Activated CD4-positive, alpha-beta T cell treated with anti-CD3 and anti-CD28 coated beads for 36 hours (primary cell): ENCODE results near the gene MPO. TPM values are rescaled to one million over a fixed set of nuclear protein-coding genes. Genes with fewer than 3 reads are reported as not detected.

Experiments used
- ATAC-seq: fragments of 200-7000 bp; cut with Tn5 transposase; one replicate; pipeline ENCODE4 v1.10.0; 2021; ENCODE audit warnings: mild to moderate bottlenecking, moderate library complexity
- CTCF ChIA-PET: fragments of 350-600 bp; sonication (Branson Sonifier 250); formaldehyde crosslinking; loops from one replicate; lab custom pipeline; 2021; ENCODE audit warnings: antibody characterized with exemption; lab: Charles Lee
- POLR2A ChIA-PET: fragments of 350-600 bp; sonication (Branson Sonifier 250); formaldehyde crosslinking; loops from one replicate; lab custom pipeline; 2021; ENCODE audit warnings: antibody characterized with exemption, inconsistent platforms; lab: Charles Lee
- DNase-seq: peaks from one replicate; pipeline ENCODE4 v3.0.0-alpha.2; 2020
- H3K27ac Mint-ChIP-seq: one replicate; pipeline ENCODE4 v1.8.0; 2021; ENCODE audit warnings: mixed read lengths
- H3K27me3 Mint-ChIP-seq: one replicate; pipeline ENCODE4 v1.8.0; 2021; ENCODE audit warnings: mixed read lengths
- H3K36me3 Mint-ChIP-seq: one replicate; pipeline ENCODE4 v1.8.0; 2021; ENCODE audit warnings: low read depth, mixed read lengths
- H3K4me1 Mint-ChIP-seq: one replicate; pipeline ENCODE4 v1.8.0; 2021; ENCODE audit warnings: mixed read lengths
- H3K4me3 Mint-ChIP-seq: one replicate; pipeline ENCODE4 v1.8.0; 2021; ENCODE audit warnings: mild to moderate bottlenecking, moderate library complexity, mixed read lengths
- H3K9me3 Mint-ChIP-seq: one replicate; pipeline ENCODE4 v1.8.0; 2021; ENCODE audit warnings: low read depth, mixed read lengths
- intact Hi-C, 2 experiments: fragments of 100-400 bp; cut with DNase I in 1 of 2; cut with micrococcal nuclease in 1 of 2; formaldehyde crosslinking; loops; one replicate each; pipeline versions ENCODE4 v1.14.2 to v1.15.1; 2022 to 2024; cut with DNase I, micrococcal nuclease
- total RNA-seq, 2 experiments: library from RNA; stranded (reverse); gene quantifications; one replicate each; pipeline ENCODE4 v1.2.3, GENCODE V29; 2021

MPO gene
- total RNA-seq, 2 experiments from 2014 or later = 0.07 TPM; not detected in 1

DNA sequence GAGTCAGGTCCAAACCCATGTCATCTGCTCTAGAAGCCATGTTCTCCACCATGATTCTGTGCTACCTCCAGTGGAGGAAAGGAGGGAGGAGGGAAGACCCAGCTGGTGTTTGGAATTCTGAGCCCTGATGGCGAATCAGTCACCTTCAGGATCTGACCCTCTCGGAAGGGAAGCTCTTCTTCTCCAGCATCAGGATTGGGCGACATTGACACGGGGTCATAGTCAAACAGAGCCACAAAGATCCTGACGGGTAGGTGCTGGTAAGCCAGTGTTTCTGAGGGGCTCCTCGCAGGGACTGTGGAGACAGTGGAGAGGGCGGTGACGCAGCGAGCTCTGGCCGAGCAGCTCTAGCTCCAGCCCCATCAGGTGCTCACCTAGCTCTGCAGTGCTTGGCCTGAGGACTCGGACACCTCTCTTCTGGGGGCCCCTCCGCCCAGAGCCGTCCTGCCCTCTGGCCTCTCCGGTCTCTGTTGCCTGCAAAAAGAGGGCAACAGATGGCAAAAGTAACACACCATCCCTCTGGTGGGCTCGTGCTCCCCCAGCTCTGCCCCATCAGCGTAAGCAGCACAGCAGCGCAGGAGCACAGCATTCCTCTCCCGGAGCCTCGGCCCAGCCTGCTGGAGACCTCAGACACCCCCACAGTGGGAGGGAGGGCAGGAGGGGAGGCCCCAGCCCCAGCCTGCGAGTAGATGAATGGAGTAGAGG lies 26.9 kb upstream of the MPO start:
- no peak overlapping the region for H3K4me3 Mint-ChIP-seq
- intact Hi-C loops = no loop called here
- H3K4me1 Mint-ChIP-seq = peaks cover 3% of the 10 kb centered on the region
- DNase-seq (no peak), ATAC-seq (no peak)
- CTCF ChIA-PET = interaction anchor here (0.6 to 5.0 kb wide), 4 partner anchors 10 to 1253 kb away, joined by 3 to 38 read pairs (median 3); partner anchors contain the start of gene SUPT4H1
- H3K27me3 Mint-ChIP-seq = no peaks in the 10 kb centered on the region
- POLR2A ChIA-PET = interaction anchor here (1.0 kb wide), 1 partner anchor 10 kb away, joined by 4 read pairs; no protein-coding TSS in a partner anchor
- no peaks in the 10 kb centered on the region for H3K9me3 Mint-ChIP-seq
- no peak overlapping the region for H3K27ac Mint-ChIP-seq
- peaks cover 2% of the 10 kb centered on the region for H3K36me3 Mint-ChIP-seq

DNA sequence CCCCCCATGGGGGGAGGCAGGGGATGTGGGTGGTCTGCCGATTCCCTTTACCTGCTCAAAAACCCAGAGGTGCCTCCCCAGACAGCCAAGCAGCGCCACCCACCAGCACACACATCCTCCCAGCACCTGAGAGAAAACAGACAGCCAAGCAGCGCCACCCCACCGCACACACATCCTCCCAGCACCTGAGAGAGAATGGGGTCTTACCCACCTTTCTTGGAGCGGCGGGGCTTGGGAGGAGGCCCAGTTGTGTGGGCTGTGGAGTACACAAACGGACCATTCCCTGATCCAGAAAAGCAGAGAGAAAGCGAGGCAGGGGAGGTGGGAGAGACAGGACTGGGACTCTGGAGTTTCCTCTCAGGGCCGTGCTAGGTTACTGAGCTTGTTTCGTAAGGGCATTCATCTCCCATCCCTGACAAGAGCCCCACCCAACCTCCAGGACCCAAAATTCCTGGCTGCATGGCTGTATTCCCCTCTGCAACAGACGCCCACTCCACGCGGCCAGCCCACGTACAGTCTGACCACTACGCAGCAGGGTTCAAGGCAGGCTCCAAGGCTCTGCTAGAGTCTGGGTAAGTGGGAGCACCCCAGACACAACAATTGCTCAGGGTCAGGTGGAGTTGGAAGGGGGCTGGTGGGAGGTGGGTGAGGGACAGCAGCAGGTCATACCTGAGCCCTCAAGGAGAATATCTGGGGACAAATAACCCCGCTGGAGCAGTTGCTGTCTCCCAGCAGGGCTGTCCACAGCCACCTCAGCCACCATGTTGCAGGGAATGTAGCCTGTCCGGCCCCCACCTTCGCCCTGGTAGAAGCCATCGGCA lies 25.6 kb upstream of the MPO start:
- POLR2A ChIA-PET = no interaction called here

DNA sequence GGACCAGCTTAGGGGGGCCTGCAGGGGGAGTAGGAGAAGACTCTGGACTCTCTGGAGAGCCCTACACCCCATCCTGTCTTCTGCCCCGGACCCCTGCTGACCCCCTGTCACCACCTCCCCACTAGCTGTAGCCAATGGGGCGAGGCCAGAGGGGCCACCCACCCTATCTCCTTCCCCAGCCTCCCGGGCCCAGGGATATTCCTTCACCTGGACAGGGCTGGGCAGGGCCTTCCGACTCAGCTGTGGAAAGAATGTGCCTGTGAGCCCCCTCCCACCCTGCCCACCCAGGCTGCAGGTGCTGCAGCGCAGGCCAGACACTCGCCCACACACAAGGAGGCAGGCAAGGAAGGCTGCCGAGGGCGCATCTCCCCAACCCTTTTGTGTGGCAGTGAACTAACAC lies 24.9 kb upstream of the MPO start:
- no peaks in the 10 kb centered on the region for H3K27me3 Mint-ChIP-seq

More for the DNA sequence above, 25.6 kb upstream of the MPO start:
- no peaks in the 10 kb centered on the region for H3K27me3 Mint-ChIP-seq
- ATAC-seq (no peak), DNase-seq (no peak)
- no peak overlapping the region for H3K27ac Mint-ChIP-seq
- H3K4me1 Mint-ChIP-seq = peaks cover 3% of the 10 kb centered on the region
- peaks cover 2% of the 10 kb centered on the region for H3K36me3 Mint-ChIP-seq
- CTCF ChIA-PET = interaction anchor here (0.5 to 5.0 kb wide), 6 partner anchors 11 to 149 kb away, joined by 3 to 38 read pairs (median 4); partner anchors contain the start of gene TSPOAP1
- no peak overlapping the region for H3K4me3 Mint-ChIP-seq
- H3K9me3 Mint-ChIP-seq = no peaks in the 10 kb centered on the region
- intact Hi-C loops = no loop called here

DNA sequence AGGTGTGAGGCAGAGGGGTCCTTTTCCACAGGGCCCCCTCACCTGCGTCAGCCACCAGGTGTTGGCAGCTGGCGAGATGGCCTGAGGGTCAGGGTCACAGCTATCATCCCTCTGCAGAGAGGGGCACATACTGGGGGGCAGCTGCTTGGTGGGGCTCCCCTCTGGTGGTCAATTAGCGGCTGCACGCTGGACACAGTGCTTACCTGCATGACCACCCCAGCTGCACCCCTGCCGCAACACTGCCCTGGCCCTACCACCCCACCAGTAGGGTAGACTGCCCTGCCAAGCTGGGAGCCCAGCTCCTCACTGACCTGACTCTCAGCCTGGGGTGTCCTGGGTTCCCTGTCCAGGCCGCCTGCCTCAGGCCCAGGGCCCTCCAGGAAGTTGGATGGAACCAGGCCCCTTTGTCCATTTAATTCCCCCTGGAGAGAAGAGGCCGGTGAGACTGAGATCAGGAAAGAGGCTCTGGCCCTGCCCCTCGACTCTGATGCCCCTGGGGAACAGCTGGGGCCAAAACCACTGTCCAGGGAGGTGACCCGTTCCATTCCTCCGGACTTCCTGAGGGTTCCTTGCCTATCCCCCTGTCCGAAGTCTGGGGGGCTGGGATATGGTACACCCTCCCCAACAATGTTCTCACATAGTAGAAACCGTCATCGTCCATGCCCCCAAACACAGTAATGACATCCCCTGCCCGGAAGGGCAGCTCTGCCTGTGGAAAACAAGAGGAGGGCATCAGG lies 24.2 kb upstream of the MPO start:
- no peak overlapping the region for H3K4me3 Mint-ChIP-seq
- peaks cover 3% of the 10 kb centered on the region for H3K4me1 Mint-ChIP-seq
- CTCF ChIA-PET = interaction anchor here (0.7 to 5.0 kb wide), 19 partner anchors 9 to 214 kb away, joined by 3 to 38 read pairs (median 6); partner anchors contain the start of genes RNF43, SUPT4H1 and TSPOAP1
- no peak overlapping the region for H3K27ac Mint-ChIP-seq
- DNase-seq = no peak
- intact Hi-C loops = loop anchor here (1.0 kb wide), 3 partner anchors 39 to 142 kb away; partner anchors contain the start of gene RNF43 (in 1 of the 2)
- no peak for ATAC-seq
- no peaks in the 10 kb centered on the region for H3K27me3 Mint-ChIP-seq
- no peaks in the 10 kb centered on the region for H3K9me3 Mint-ChIP-seq
- peaks cover 2% of the 10 kb centered on the region for H3K36me3 Mint-ChIP-seq
- POLR2A ChIA-PET = no interaction called here

More for the DNA sequence above, 24.9 kb upstream of the MPO start:
- no peaks in the 10 kb centered on the region for H3K9me3 Mint-ChIP-seq
- POLR2A ChIA-PET = no interaction called here
- H3K4me3 Mint-ChIP-seq = no peak overlapping the region
- H3K27ac Mint-ChIP-seq = no peak overlapping the region
- intact Hi-C loops = no loop called here
- DNase-seq (no peak), ATAC-seq (no peak)
- H3K36me3 Mint-ChIP-seq = peaks cover 2% of the 10 kb centered on the region
- peaks cover 3% of the 10 kb centered on the region for H3K4me1 Mint-ChIP-seq
- CTCF ChIA-PET = interaction anchor here (0.6 to 5.0 kb wide), 9 partner anchors 12 to 149 kb away, joined by 3 to 38 read pairs (median 4); partner anchors contain the start of gene TSPOAP1

DNA sequence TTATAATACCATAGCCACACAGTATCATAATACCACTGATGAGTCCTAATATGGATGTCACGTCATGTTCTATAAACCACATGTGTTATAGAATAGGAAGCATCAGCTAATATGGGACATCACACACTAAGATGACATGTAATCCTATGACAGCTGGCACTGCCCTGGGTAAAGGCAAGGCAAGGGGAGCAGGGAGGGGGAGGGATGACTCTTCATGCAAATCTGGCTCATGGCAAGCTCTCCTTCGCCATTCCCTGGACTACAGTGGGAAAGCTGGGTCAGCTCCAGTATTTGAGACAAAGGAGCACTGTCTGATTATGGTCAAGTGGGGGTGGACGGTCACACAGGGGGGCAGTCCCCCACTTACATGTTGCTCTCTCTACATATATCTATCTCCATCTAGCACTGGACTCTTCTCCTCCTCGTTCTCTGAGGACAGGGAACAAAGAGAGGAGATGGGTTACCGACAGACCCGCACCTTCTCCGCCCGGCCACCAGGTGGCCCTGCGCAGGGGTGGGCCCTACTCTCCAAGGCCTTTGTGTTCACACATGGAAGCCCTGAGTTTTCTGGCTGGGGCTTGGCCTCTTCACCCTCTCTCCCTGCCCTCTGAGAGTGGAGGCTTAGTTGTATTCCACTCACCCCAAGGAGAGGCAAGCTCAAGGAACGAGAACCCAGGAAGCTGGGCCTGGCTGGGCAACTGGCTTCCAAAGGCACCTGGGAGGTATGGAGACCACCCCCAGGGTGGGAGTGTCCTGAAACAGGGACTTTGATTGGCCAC lies 23.4 kb upstream of the MPO start:
- ATAC-seq (peak; percentile 97), DNase-seq (peak; percentile 80)
- Mint-ChIP-seq H3K27me3 (no peaks in the 10 kb centered on the region), H3K9me3 (no peaks in the 10 kb centered on the region), H3K4me3 (no peak overlapping the region), H3K4me1 (peaks cover 3% of the 10 kb centered on the region), H3K36me3 (peaks cover 1% of the 10 kb centered on the region), H3K27ac (no peak overlapping the region)
- intact Hi-C loops = loop anchor here (1.0 kb wide), 3 partner anchors 40 to 143 kb away; partner anchors contain the start of gene RNF43 (in 1 of the 2)
- ChIA-PET CTCF (interaction anchor here (0.6 to 5.0 kb wide), 32 partner anchors 9 to 963 kb away, joined by 3 to 38 read pairs (median 4); partner anchors contain the start of genes RNF43, SUPT4H1 and TSPOAP1), POLR2A (no interaction called here)

DNA sequence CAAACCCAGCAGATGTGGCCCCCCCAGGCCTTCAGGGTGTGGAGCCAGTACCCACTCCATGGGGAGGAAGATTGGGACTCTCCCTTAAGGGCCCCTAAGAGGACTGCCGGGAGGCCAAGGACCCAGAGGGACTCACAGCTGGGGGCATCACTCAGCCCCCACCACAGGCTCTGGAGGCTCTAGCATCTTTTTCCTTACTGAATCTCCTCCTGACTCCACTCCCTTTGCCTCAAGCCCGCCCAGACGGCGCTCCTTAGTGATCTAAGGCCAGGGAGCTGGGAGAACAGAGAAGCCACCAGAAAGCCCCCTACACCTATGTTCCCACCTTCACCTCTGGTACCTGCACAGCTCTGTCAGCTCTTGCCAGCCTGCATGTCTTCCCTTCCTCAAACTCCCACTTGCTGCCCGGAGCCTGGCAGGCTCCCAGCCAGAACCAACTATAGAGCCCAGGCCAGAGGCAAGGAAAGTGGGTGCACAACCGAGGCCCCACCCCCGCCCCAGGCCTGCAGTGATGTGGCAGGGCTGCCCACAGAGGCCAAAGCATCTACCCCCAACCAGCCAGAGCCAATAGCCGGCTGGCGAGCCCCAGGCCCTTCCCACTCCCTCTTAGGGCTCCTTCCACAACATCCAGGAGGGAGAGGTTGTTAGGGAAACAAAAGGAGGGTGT lies 22.3 kb upstream of the MPO start:
- no peaks in the 10 kb centered on the region for H3K27me3 Mint-ChIP-seq
- intact Hi-C loops = no loop called here
- DNase-seq = no peak
- H3K4me1 Mint-ChIP-seq = peaks cover 3% of the 10 kb centered on the region
- H3K4me3 Mint-ChIP-seq = no peak overlapping the region
- POLR2A ChIA-PET = no interaction called here
- H3K36me3 Mint-ChIP-seq = no peaks in the 10 kb centered on the region
- CTCF ChIA-PET = interaction anchor here (0.6 to 2.8 kb wide), 13 partner anchors 9 to 276 kb away, joined by 3 to 18 read pairs (median 4); partner anchors contain the start of gene RNF43
- no peak for ATAC-seq
- no peak overlapping the region for H3K27ac Mint-ChIP-seq
- no peaks in the 10 kb centered on the region for H3K9me3 Mint-ChIP-seq

DNA sequence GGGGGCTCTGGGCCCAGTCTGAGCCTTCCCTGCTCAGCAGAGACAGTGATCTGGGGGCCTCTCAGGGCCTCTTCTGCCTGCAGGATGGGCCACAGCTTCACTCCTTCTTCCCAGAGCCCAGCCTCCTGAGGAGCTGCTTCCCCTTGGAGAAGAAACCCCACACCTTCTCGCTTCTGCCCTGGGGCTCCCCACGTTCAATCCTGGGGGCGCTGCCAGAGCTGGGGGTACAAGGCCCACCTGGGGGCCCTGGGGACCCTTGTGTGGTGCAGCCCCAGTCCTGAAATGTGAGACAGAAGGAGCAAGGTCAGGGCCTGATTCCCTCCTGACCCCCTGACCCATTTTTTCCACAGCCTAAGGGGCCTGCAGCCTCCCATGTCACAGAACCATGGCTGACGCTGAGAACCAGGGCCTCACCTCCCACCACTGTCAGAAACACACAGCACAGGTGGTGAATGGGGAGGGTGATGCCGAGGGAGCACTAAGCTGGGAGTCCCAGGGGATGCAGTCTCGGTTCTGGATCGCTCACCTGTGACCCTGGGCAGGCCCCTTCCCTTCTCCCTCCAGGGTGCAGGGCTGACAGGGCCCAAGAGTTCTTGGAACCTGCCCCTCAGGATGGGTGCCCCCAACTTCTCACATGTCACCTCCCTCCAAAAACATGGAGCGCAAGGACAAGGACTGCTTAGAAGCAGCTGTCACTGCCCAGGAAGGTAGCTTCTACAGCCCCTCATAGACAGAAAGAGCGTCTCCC lies 21.6 kb upstream of the MPO start:
- peaks cover 3% of the 10 kb centered on the region for H3K4me1 Mint-ChIP-seq
- H3K27ac Mint-ChIP-seq = no peak overlapping the region
- DNase-seq (no peak), ATAC-seq (no peak)
- no peaks in the 10 kb centered on the region for H3K9me3 Mint-ChIP-seq
- ChIA-PET POLR2A (no interaction called here), CTCF (interaction anchor here (0.7 to 2.8 kb wide), 4 partner anchors 15 to 799 kb away, joined by 4 to 18 read pairs (median 10); no protein-coding TSS in a partner anchor)
- no peaks in the 10 kb centered on the region for H3K27me3 Mint-ChIP-seq
- no peak overlapping the region for H3K4me3 Mint-ChIP-seq
- no peaks in the 10 kb centered on the region for H3K36me3 Mint-ChIP-seq
- intact Hi-C loops = no loop called here

DNA sequence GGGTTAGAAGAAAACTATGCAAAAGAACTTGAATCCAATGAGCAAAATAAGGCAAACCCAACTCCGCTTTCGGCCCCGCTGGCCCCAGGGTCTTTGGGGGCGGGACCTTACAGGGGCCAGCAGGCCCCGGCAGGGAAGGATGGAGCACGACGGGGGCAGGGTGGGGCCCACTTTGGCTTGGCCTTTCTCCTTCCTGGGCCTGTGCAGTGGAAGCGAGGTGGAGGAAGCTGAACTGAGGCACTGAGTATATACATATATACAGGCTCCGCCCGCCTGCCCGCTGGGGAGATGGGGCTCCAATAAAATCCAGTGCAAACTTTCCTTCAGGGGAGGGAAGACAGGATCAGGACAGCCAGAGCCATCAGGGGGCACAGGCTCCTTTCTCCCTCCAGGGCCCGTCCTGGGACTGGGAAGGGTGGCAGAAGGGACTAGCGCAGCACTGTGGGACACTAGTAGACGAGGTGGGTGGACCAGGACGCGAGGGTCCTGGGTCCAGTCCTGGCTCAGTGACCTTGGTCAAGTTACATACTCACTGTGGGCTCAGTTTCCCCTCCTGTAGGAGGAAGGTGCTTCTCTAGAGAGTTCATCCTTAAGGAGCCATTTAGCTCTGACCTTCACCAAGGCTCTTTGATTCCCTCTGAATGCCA lies 20.9 kb upstream of the MPO start:
- Mint-ChIP-seq H3K4me1 (peaks cover 3% of the 10 kb centered on the region), H3K27ac (no peak overlapping the region), H3K9me3 (no peaks in the 10 kb centered on the region), H3K27me3 (no peaks in the 10 kb centered on the region), H3K36me3 (no peaks in the 10 kb centered on the region), H3K4me3 (no peak overlapping the region)
- intact Hi-C loops = no loop called here
- ChIA-PET CTCF (interaction anchor here (0.7 to 2.3 kb wide), 3 partner anchors 16 to 799 kb away, joined by 3 to 13 read pairs (median 4); no protein-coding TSS in a partner anchor), POLR2A (no interaction called here)
- ATAC-seq (no peak), DNase-seq (no peak)

DNA sequence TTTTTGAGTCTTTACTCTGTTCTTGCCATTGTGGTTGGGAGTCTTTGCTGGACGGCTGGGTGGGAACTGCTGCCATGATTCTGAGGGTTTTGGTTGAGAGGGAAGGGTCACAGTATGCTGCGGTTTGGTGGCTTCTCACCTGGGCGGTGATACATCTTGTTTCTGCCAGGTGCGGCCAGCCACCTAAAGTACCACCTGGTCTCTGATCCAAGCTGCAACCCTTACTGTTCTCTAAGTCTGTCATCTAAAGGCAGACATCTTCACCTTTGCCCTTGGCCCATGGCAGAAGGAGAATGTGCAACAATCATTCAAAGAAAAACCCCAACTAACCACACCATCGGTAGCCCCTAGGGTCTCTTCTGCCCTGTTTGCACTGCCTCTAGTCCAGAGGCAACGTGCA lies 19.6 kb upstream of the MPO start:
- CTCF ChIA-PET = interaction anchor here (1.4 kb wide), 1 partner anchor 17 kb away, joined by 7 read pairs; no protein-coding TSS in a partner anchor

More for the DNA sequence above, 19.6 kb upstream of the MPO start:
- Mint-ChIP-seq H3K27me3 (no peaks in the 10 kb centered on the region), H3K36me3 (no peaks in the 10 kb centered on the region), H3K4me3 (no peak overlapping the region), H3K4me1 (peaks cover 3% of the 10 kb centered on the region), H3K9me3 (no peaks in the 10 kb centered on the region), H3K27ac (no peak overlapping the region)
- POLR2A ChIA-PET = no interaction called here
- DNase-seq (no peak), ATAC-seq (no peak)
- intact Hi-C loops = no loop called here
